D341Med (cell line): ENCODE results near the gene ACAN.

Experiments
- DNase-seq: peaks from one replicate; pipeline ENCODE4 v3.0.0; 2012; ENCODE audit warnings: low spot score

ACAN gene

DNA sequence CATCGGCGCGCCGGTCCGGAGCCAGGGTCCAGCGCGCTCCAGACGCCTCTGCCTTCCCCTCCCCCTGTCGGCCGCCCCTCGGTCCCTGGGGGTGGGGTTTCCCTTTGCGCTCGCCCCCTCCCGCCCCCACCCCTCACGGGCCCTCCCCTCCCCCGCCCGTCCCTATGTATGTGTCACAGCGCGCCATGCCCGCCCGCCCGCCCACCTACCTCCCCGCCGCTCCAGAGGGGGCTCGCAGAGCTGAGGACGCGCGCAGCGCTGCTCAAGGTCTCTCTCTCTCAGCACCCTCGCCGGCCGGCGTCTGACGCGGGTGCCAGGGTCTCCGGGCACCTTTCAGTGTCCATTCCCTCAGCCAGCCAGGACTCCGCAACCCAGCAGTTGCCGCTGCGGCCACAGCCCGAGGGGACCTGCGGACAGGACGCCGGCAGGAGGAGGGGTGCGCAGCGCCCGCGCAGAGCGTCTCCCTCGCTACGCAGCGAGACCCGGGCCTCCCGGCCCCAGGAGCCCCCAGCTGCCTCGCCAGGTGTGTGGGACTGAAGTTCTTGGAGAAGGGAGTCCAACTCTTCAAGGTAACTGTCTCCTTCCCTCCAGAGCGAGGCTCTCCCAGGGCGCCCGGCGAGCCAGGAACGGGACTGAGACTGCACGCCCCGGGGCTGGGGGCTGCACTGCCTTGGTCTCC lies at the start of gene ACAN:
TSS of gene ACAN (plus strand) at position 196 of the 679 bp plus-strand sequence. CDS start 32,771 bp downstream, outside the sequence.
- peak; percentile 46 for DNase-seq

DNA sequence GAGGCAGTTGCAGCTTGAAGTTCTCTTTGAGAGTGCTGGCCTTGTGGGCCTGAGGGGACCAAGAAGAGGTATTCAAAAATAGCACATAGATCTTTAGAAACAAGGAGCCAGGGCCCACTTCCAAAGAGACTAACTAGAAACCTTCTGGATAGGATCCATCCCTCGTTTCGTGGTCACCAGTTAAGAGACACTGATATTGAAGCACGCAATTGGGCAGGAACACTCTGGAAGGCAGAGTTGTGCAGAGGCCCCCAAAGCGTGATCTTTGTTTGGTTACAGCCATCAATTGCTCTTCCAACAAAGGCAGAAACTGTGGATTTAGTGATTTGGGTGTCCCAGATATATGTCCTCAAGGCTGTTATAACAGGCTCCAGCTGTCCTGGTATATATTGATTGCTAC lies 46.7 kb upstream of the ACAN start:
- no peak for DNase-seq

DNA sequence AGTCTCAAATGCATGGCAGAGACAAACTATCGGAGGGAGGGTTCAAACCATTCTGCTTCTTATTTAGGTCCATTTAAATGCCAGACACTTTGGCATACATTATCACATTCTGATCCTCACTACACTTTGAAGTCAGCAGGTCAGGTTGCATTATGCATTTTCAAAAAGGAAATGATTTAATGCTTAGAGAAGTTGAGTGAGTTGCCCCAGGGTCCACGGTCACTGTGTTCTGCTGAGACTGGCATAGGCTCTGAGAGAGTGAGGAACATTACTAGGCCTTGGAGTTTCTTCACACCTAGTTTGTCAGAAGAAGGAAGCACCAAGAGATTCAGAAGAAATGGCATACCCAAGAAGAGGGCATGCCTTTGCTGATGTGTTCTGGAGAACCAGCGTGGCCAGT lies 46.3 kb upstream of the ACAN start:
- DNase-seq = no peak

DNA sequence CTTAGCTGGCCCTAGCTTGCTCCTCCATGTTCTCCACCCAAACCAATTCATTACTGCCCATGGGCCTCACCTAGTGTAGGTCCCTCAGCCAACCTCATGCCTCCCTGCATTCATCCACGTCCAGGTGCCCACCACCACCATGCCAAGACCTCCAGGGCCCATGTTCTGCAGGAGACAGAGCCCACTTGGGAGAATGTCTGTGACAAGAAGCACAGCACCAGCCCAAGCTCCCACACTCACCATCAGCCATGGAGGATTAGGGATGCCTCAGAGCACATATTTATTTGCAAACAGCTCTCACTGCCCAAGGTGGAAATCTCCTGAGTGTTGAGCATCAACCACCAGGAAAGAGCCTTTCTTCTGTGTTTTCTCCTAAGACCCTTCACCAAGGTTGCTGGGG lies 43.4 kb upstream of the ACAN start:
- DNase-seq = no peak

DNA sequence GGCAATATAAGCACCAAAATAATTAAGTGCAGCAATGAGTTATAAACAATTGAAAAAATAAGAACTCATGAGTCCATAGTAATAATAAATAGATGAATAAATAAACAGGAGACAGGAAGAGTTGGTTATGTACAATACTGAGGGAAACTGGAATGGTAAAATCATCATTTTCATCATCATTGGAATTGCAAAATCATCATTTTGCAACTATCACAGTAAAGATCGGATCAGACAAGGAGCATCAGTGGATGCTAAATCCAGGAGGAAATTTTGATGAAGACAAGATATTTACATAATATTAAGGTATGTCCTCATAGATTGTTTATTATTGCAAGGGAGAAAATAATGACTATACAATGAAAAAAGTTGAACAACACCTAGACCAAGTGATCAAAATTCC lies 38.8 kb upstream of the ACAN start:
- DNase-seq = no peak

DNA sequence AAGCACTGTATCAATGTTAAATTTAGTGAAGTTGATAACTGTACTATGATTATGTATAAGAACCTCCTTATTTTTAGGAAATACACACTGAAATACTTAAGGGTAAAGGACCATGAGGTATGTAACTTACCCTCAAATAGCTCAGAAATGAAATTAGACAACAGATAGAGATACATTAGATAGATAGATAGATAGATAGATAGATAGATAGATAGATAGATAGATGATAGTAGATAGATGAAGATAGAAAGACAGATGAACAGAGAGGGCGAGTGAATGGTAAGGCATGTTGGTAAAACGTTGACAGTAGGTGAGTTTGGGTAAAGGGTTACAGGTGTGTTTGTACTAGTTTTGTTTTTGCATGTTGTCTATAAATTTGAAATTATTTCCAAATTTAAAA lies 38.0 kb upstream of the ACAN start:
- no peak for DNase-seq

DNA sequence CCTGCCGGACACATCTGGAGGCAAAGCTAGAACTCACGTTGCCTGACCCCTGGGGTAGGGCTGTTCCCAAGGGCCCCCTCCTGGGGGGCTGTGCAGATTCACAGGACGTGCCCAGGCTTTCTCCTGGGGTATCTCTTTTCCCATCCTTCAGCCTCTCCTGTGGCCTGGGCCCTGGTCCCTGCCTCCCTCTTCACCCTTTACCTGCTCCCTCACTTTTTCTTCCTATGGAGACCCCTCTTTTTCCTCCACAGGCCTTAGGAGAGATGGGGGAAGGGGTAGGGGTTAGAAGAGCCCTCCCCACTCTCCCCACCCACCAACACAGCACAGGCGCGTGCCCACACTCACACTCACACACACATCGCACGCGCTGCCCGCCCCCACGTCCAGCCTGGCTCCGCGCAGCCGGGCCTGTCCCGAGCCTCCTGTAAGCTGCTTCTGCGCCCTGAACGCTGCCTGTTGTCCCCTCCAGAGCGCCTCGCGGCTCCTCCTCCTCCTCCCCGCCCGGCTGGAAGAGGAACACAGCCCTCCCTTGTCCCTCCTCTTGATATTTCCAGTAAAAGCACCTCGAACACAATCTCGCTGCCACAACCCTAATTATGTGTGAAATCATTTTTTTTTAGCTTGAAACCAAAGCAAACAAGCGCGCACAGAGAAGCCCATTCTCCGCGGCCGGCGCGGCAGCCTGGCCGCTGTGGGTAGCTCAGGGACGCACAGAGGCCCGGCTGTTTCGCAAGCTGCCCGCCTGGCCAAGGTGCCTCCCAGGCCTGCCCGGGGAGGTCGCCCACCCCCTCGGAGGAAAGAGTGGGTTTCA lies 33.9 kb upstream of the ACAN start:
- no peak for DNase-seq

DNA sequence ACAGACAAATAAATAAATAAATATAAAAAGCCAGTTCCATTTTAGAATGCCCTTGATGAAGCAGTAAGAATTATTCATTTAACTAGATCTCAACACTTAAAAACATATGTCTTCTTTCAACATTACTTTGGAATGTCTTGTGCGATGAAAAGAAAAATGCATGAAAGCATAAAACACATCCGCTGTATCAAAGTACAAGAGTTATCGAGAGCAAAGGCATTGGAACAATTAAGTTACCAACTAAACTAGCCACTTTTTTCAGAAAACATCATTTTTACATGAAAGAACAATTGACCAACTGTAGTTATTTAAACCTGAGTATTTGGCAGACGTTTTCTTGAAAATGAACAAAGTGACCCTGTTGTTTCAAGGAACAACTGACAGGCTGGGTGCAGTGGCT lies 27.5 kb upstream of the ACAN start:
- no peak for DNase-seq

DNA sequence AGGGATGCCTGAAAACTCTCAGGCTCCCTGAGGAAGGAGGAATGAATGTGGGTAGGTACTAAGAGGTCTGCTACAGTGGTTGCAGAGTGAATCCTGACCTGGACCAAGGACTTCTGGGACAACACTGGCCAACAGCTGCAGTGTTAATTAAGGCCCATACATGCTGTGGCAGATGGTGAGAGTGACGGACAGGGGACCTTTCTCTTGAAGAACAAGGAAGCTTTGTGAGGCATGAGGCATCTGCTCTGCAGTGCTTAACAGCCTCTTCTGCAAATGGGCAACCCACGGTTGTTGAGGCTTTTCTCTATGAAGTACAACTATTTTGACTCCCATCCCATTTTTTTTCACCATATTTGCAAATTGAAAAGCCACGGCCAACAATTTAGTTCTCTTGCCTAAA lies 26.6 kb upstream of the ACAN start:
- no peak for DNase-seq

DNA sequence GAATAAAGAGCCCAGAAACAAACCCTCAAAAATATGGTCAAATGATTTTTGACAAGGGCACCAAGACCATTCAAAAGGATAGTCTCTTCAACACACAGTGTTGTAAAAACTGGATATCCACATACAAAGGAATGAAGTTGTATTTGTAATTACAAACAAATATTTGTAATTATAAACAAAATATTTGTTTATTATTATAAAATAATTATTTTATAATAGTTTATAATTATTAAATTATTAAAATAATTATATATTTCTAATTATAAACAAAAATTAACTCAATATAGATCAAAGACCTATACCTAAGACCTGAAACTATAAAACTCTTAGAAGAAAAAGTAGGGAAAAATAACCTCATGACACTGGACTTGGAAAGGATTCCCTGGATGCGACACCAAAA lies 23.3 kb upstream of the ACAN start:
- no peak for DNase-seq

DNA sequence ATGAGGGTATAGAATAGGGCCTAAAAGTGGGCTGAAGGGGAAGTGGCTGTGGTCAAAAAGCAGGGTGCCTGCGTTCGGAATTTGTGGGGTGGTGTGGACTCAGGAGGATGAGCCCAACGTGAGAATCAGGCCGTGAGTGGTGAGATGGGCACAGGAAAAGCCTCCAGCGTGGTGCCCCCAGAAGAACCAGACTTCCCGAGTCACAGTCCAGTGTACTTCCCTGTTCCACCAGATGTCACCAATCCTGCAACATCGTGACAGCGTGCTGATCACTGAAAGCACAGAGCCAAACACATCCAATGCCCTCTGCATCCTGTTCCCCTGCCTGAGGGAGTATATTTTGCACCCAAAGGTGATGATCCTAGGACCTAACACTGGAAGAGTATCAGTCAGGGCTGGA lies 20.8 kb upstream of the ACAN start:
- DNase-seq = no peak

DNA sequence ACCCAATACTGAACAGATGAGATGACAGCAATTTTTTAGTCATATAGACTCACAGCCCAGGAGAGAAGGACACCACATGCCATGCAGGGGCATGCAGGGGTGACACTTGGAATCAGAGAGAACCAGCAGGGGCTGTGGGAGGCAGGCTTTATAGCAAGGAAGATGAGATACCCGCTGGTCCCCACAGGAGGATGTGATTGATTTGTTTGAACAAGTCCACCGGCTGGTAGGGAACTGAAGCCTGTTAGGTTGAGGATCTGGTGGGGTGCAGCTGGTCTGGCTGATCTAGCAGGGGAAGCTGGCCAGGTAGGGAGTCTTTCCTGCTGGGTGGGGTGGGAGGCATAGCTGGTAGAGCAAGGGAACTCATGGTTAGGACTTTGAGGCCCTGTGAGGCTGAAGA lies 18.0 kb upstream of the ACAN start:
- no peak for DNase-seq

DNA sequence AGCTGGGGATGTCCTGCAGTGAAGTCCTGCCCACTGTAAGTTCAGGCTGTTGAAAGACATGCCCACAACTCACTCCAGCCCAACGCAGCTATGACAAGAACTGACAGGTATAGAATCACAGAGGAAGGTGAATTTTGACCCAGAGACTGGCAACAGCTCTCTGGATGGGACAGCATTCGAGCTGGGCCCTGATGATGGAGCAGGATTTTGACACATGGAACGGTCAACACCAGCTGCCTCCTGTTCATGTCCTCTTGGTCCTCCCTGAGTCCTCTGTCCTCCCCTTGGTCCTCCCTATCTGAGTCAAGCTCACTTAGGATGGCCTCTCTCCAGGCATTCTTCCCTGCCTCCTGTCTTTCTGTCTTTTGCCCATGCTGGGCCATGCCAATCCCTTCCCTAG lies 15.2 kb upstream of the ACAN start:
- DNase-seq = no peak

DNA sequence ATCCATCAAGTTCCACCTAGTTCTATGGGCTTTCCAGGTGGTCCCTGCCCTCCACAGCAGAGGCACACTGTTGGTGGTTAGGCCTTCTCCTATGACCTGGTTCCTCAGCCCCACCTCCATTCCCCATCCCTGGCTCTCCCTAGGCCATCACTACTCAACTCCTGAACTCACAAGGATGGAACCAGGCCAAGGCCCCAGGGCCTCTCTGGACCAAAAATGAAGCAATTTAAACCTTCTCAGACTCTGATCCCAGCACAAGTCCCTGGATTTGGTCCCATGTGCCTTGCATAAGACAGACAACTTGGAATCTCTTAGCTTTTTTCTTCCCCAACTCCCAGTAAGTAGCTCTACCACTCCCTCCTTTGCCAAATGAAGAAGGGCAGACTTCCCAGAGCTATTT lies 14.4 kb upstream of the ACAN start:
- no peak for DNase-seq

DNA sequence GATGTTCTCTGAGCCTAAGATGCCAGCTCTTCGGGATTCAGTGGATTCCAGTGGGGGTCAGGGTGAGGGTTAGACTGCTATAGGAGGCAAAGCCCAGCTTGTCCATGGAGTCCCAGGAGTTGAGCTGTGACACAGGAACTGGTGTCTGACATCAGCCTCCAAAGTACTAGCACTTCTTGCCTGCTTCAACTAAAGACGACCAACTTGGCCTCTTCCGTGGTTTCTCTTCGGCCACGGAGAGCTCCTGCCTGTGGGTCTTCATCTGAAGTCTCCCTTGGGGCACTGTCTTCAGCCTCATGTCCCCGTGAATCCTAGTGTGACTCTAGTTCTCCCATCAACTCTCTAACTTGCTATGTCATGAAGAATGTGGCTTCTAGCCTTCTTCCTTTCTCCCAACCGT lies 12.8 kb upstream of the ACAN start:
- no peak for DNase-seq

DNA sequence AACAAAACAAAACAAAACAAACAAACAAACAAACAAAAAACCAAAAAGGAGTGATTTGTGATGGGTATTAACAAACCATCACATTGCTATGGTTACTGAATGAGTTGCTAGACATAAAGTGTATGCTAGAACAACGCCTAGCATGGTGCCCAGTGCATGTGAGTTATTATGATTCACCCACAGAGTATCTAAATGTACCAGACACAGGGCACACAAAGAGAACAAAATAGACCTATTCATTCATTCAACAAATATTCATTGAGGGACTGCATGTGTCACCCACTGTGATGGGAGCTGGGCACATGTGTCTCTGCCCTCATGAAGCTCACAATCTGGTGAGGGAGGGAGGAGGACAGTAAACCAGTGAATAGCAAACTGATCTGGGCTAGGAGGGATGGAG lies 11.6 kb upstream of the ACAN start:
- DNase-seq = no peak

DNA sequence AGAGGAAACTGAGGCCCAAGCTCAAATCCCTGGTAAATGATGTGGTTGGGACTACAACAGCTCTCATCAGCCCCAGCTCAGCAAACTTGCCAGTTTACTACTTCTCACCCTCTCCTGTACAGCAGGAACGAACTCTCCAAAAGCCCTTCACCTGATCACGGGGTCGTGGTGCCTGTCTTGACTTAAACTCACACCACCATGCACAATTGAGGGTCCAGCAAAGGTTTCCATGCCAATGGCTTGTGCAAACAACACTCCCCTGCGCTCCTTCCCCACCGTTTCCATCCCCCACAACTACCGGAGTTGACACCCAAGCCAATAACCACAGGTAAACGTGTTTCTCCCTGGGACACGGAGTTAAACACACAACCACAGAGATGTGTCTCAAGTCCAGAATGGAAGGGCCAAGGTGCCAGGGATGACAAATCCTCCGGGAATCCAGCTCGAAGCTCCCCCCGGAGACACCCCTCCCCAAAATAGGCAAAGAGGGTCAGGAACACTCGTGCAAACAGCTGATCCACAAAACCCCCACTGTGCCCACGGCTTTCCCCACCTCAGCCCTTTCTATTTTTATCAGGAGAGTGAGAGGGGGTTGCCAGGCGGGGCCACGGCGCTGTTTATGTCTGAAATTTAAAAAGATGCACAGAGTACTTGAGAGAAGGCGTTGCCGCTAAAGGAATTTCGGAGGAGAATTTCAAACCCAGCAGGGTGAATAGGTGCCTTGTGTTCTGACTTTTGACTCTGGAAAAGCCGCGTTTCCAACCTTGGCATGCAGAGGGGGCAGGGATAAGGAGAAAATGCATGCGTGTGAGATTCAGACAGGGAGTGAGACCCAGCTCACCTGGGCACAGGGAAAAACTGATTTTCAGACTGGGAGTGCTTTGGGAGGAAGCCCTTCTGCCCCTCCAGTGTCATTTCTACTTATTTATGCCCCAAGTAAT lies 10.6 kb upstream of the ACAN start:
- no peak for DNase-seq

DNA sequence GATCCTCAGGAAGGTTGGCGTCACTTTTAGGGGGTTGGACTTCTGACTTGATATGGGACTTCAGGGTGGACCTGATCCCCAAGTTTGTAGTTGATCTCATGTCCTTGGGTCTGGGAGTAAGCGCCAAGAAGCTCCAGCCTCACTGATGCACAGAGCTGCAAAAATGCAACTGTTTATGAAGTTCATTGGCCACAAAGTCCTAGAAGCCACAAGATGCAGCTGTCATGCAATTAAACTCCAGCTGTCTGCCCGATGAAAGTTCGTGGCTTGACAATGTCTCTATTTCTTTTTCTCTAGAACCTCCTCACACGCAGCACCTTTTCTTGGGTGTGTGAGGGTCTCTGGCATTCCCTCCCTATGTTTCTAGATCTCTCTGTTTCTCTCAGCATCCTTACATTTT lies 9.2 kb upstream of the ACAN start:
- no peak for DNase-seq

DNA sequence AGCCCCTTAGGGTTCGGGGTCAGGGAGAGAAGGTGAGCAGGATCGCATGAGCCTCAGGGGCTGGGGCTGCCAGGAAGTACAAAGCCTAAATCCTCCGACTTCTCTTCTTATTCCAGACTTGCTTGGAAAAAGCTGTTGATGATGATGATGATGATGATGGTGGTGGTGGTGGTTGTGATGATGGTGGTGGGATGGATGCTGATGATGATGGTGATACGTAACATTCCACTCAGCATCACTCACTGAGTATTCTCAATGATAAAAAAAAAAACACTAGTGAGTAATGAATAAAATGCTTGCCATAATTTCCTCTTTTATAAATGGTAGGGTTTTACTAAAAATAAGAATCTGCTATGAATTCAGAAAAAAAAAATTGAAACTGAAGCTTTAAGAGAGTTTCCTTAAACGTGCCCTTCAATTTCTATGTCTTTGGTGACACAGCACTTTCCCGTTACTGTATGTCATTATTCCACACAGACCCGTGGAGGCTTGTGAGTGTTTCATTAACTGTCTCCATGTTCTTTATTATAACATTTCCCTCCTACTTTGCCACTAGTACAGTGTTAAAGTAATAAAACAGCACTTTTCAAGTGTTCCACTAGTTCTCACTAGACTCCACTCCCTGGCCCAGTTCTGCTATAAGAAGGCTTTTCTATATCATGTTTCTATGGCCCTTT lies 5.4 kb upstream of the ACAN start:
- DNase-seq = no peak

DNA sequence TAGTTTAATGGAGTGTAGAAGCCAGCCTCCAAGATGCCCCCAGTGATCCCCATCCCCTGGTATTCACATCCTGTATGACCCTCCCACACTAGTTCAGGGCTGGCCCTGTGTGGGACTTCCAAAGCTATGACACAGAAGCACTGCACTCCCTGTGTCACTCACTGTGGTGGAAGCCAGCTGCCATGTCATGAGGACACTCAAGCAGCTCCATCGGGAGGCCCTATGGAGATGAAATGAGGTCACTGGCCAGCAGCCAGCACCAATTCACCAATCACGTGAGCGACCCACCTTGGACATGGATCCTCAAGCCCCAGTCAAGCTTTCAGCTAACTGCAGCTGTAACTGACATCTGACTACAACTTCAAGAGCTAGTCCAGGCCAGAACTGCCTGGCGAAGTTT lies 3.9 kb upstream of the ACAN start:
- DNase-seq = no peak

DNA sequence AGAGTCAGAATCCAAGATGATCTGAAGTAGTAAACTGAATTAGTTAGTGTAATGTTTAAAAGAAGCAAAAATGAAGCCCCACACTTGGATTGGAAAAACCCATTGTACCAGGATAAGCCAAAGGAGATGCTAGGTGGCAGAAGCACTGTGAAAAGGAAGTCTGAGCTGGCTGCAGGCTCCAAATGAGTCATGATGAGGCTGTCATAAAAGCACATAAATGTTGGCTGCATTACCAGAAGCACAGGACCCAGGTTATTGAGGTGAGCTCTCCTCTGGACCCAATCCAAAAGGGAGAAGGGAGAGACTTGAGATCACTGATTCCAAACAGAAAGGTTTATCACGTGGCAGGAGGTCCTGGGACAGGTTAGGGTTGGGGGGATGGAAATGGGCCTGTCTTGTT lies 3.2 kb upstream of the ACAN start:
- DNase-seq = no peak

DNA sequence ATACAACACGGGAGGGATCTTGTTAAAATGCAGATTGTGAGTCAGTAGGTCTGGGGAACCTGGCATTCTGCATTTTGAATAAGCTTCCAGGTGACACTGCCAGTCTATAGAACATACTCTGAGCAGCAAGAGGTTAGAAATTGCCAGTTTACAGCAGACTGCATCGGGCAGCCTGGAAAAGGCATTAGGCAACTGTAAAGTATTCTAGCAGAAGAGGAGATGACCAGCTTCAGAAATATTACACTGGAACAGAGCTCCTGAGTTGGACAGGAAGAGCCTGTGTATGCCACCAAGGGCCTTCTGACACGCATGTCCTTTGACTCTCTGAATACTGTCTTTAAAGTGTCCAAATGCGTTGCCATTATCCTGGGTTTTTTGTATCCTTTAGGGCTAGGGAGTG lies 2.5 kb upstream of the ACAN start:
- no peak for DNase-seq
